Neural cell (in vitro differentiated cells): ENCODE measurements around the gene TP53I11.

Source experiments
- CTCF ChIP-seq: fragments of 450-650 bp; IDR thresholded peaks from 2 replicates; pipeline ENCODE4 v1.5.1; 2014; ENCODE audit warnings: antibody characterized with exemption, mild to moderate bottlenecking, moderate library complexity; ENCODE audit not compliant: poor library complexity, severe bottlenecking
- EZH2 ChIP-seq: fragments of 200-600, 300-800 bp; shearing (Covaris generic), sonication (generic); IDR thresholded peaks from 2 replicates; pipeline ENCODE4 v1.6.1; 2014; ENCODE audit warnings: antibody characterized with exemption, low read length, borderline replicate concordance, mild to moderate bottlenecking; ENCODE audit not compliant: insufficient read depth, poor library complexity, severe bottlenecking
- POLR2AphosphoS5 ChIP-seq: IDR thresholded peaks from 2 replicates; pipeline ENCODE4 v1.6.1; 2012
- RAD21 ChIP-seq: fragments of 450-650 bp; conservative IDR thresholded peaks from 2 replicates; pipeline ENCODE4 v1.6.1; 2014; ENCODE audit warnings: antibody characterized with exemption, mild to moderate bottlenecking, moderate library complexity
- SMC3 ChIP-seq: fragments of 450-650 bp; conservative IDR thresholded peaks from 2 replicates; pipeline ENCODE4 v1.6.1; 2014; ENCODE audit warnings: antibody characterized with exemption, mild to moderate bottlenecking, moderate library complexity; ENCODE audit not compliant: poor library complexity

GRCh38 chr11:44916801-44917385 lies 33.8 kb downstream of the TP53I11 start:
- no peak for TF ChIP-seq RAD21
- no peak for TF ChIP-seq CTCF
- TF ChIP-seq SMC3, result no peak
- no peak for TF ChIP-seq EZH2
- no peak for TF ChIP-seq POLR2AphosphoS5
